CD8-positive, alpha-beta memory T cell (primary cell): Measurements from ENCODE around the gene MPP3. TPM values are rescaled to one million over a fixed set of nuclear protein-coding genes. Genes with fewer than 3 reads are reported as not detected.
A peak's percentile ranks its signal among the peaks of the same experiment; 100 is the strongest.

Experiments used
- CTCF ChIA-PET: fragments of 350-600 bp; sonication (Branson Sonifier 250); formaldehyde crosslinking; loops from one replicate; lab custom pipeline; 2021; ENCODE audit warnings: antibody characterized with exemption; lab: Charles Lee
- POLR2A ChIA-PET: fragments of 350-600 bp; sonication (Branson Sonifier 250); formaldehyde crosslinking; loops from one replicate; lab custom pipeline; 2021; ENCODE audit warnings: antibody characterized with exemption; lab: Charles Lee
- DNase-seq, 5 donors: peaks; one replicate each; pipeline versions ENCODE4 v3.0.0 to v3.0.0-alpha.2; 2020 to 2022; ENCODE audit warnings: mixed read lengths in 1 of 5
- H3K27ac ChIP-seq: one replicate; pipeline ENCODE4 v1.7.0; 2013; ENCODE audit warnings: low read depth, mild to moderate bottlenecking, low read length, moderate library complexity
- H3K27me3 ChIP-seq: 2 replicates; pipeline ENCODE4 v1.7.0; 2013; ENCODE audit warnings: low read length, mild to moderate bottlenecking; ENCODE audit not compliant: insufficient read depth, poor library complexity, severe bottlenecking
- H3K36me3 ChIP-seq: 2 replicates; pipeline ENCODE4 v1.7.0; 2013; ENCODE audit warnings: mild to moderate bottlenecking, low read length, moderate library complexity; ENCODE audit not compliant: insufficient read depth
- H3K4me1 ChIP-seq: 2 replicates; pipeline ENCODE4 v1.7.0; 2013; ENCODE audit warnings: mild to moderate bottlenecking, low read length, moderate library complexity; ENCODE audit not compliant: insufficient read depth
- H3K4me3 ChIP-seq: 2 replicates; pipeline ENCODE4 v1.7.0; 2013; ENCODE audit warnings: mild to moderate bottlenecking, low read length
- H3K9me3 ChIP-seq: 2 replicates; pipeline ENCODE4 v1.7.0; 2013; ENCODE audit warnings: mild to moderate bottlenecking, low read length
- H3K27ac Mint-ChIP-seq, 8 donors: one replicate each; pipeline ENCODE4 v1.8.0; 2020 to 2021; ENCODE audit warnings: mixed read lengths in 8 of 8, mild to moderate bottlenecking in 6 of 8, inconsistent platforms in 3 of 8, moderate library complexity in 3 of 8
- H3K27me3 Mint-ChIP-seq, 2 donors: one replicate each; pipeline ENCODE4 v1.8.0; 2020 to 2021; ENCODE audit warnings: mixed read lengths in 2 of 2, mild to moderate bottlenecking in 1 of 2, moderate library complexity in 1 of 2
- H3K36me3 Mint-ChIP-seq, 3 donors: one replicate each; pipeline ENCODE4 v1.8.0; 2020 to 2021; ENCODE audit warnings: mixed read lengths in 3 of 3, inconsistent platforms in 1 of 3, mild to moderate bottlenecking in 1 of 3
- H3K4me1 Mint-ChIP-seq, 3 donors: one replicate each; pipeline ENCODE4 v1.8.0; 2020 to 2021; ENCODE audit warnings: mixed read lengths in 3 of 3, inconsistent platforms in 1 of 3, mild to moderate bottlenecking in 1 of 3
- H3K4me3 Mint-ChIP-seq, 7 donors: one replicate each; pipeline ENCODE4 v1.8.0; 2020 to 2021; ENCODE audit warnings: mixed read lengths in 7 of 7, mild to moderate bottlenecking in 6 of 7, moderate library complexity in 4 of 7, inconsistent platforms in 2 of 7
- H3K9me3 Mint-ChIP-seq, 5 donors: one replicate each; pipeline ENCODE4 v1.8.0; 2020 to 2022; ENCODE audit warnings: mixed read lengths in 5 of 5, mild to moderate bottlenecking in 3 of 5, moderate library complexity in 2 of 5, inconsistent platforms in 1 of 5
- polyA plus RNA-seq: library from polyadenylated mRNA; unstranded; fragments of 300-500 nt; fragmentation: Illumina TruSeq; gene quantifications from one replicate; pipeline ENCODE4 v1.2.3, GENCODE V29; 2021
- total RNA-seq, 2 experiments: library from RNA; stranded (reverse); gene quantifications; one replicate each; pipeline ENCODE4 v1.2.3, GENCODE V29; 2021

MPP3 gene
- total and polyA plus RNA-seq, 3 experiments from 2014 or later = 0.15 TPM; not detected in 2

DNA sequence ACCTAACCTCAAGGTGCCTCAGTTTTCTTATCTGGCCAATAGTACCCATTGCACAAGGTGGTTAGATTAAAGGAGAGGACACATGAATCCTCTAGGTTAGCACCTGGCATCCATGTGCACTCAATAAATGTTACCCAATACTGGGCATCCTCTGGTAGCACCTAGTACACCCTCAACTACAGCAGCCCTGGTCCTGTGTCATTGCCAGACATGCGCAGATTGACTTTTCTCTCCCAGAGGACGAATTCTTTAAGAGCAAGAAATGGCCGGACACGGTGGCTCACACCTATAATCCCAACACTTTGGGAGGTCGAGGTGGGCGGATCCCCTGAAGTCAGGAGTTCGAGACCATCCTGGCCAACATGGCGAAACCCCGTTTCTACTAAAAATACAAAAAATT is 61.5 kb downstream of the MPP3 start:
- Histone ChIP-seq H3K27ac (no peak overlapping the region), H3K36me3 (no peaks in the 10 kb centered on the region), H3K9me3 (no peaks in the 10 kb centered on the region), H3K4me3 (no peak overlapping the region), H3K27me3 (no peaks in the 10 kb centered on the region), H3K4me1 (no peaks in the 10 kb centered on the region)
- CTCF ChIA-PET = interaction anchor here (1.1 kb wide), 1 partner anchor 77 kb away, joined by 4 read pairs; no protein-coding TSS in a partner anchor
- Mint-ChIP-seq H3K4me1 (peaks cover 0 to 14% (median 0%) of the 10 kb centered on the region in 3 donors), H3K9me3 (no peaks in the 10 kb centered on the region), H3K27me3 (no peaks in the 10 kb centered on the region), H3K27ac (no peak overlapping the region), H3K36me3 (peaks cover 3 to 50% (median 18%) of the 10 kb centered on the region in 3 donors), H3K4me3 (no peak overlapping the region)
- POLR2A ChIA-PET = no interaction called here
- no peak for DNase-seq

DNA sequence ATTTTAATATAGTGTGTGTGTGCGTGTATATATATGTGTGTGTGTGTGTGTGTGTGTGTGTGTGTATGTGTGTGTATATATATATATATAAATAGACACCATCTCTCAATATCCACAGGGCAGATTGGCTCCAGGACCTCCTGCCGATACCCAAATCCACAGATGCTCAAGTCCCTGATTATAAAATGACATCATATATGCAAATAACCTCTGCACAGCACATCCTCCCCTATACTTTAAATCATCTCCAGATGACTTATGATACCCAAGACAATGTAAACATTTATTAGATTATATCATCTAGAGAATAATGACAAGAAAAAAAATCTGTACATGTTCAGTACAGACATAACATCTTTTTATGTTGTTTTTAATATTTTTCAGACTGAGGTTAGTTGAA is 62.0 kb downstream of the MPP3 start:
- H3K9me3 ChIP-seq = no peaks in the 10 kb centered on the region
- ChIA-PET CTCF (no interaction called here), POLR2A (no interaction called here)
- no peaks in the 10 kb centered on the region for H3K36me3 ChIP-seq
- H3K4me3 ChIP-seq = no peak overlapping the region
- Mint-ChIP-seq H3K4me3 (no peak overlapping the region), H3K36me3 (peaks cover 3 to 50% (median 19%) of the 10 kb centered on the region in 3 donors), H3K27ac (no peak overlapping the region), H3K27me3 (no peaks in the 10 kb centered on the region), H3K9me3 (no peaks in the 10 kb centered on the region), H3K4me1 (peaks cover 0 to 14% (median 0%) of the 10 kb centered on the region in 3 donors)
- H3K27ac ChIP-seq = no peak overlapping the region
- no peaks in the 10 kb centered on the region for H3K4me1 ChIP-seq
- no peaks in the 10 kb centered on the region for H3K27me3 ChIP-seq
- DNase-seq = no peak

DNA sequence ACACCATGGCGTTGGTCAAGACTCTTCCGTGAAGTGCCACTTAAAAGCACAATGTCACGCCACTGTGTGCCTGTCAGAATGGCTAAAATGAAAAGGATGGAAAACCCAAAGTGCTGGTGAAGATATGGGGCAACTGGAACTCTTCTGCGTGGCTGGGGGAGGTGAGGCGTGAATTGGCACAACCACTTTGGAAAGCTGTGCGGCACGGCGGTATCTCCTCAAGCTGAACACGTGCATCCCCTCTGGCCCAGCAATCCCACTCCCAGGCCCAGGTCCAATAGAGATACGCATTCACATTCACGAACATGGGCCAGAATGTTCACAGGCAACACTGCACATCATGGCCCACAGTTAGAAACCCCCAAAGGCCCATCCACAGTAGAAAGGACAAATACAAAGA is 63.1 kb downstream of the MPP3 start:
- H3K27me3 Mint-ChIP-seq = no peaks in the 10 kb centered on the region

DNA sequence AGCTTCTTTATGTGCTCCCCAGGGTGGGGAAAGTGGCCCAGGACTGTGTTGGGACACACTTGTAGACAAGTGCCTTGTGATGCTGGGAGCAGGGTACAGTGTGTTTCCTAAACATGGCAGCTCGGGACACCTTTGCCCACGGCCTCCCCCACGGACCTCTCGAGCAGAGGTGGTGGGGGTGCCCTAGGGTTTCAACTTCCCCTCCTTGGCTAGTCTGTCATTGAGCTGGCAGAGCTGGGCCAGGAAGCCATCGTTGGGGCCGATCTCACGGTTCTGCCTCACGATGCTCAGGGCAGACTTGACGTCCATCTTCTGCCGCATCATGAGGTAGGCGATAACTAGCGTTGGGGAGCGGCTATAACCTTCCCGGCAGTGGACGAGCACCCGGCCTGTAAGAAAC is 63.5 kb downstream of the MPP3 start:
- Mint-ChIP-seq H3K27me3 (no peaks in the 10 kb centered on the region), H3K4me3 (no peak overlapping the region), H3K9me3 (no peaks in the 10 kb centered on the region), H3K27ac (peak overlapping the region in 1 of 8 donors; percentile 29), H3K36me3 (peaks cover 3 to 45% (median 19%) of the 10 kb centered on the region in 3 donors), H3K4me1 (peaks cover 0 to 12% (median 0%) of the 10 kb centered on the region in 3 donors)
- H3K27me3 ChIP-seq = no peaks in the 10 kb centered on the region
- ChIA-PET CTCF (interaction anchor here (0.6 to 2.1 kb wide), 3 partner anchors 9 to 84 kb away, joined by 3 to 7 read pairs (median 4); no protein-coding TSS in a partner anchor), POLR2A (no interaction called here)
- no peaks in the 10 kb centered on the region for H3K36me3 ChIP-seq
- H3K4me3 ChIP-seq = no peak overlapping the region
- no peak for DNase-seq
- H3K9me3 ChIP-seq = no peaks in the 10 kb centered on the region
- H3K4me1 ChIP-seq = no peaks in the 10 kb centered on the region
- no peak overlapping the region for H3K27ac ChIP-seq

More for the DNA sequence above, 63.1 kb downstream of the MPP3 start:
- H3K9me3 Mint-ChIP-seq = no peaks in the 10 kb centered on the region
- no peak overlapping the region for H3K4me3 Mint-ChIP-seq
- peaks cover 0 to 12% (median 0%) of the 10 kb centered on the region in 3 donors for H3K4me1 Mint-ChIP-seq
- Histone ChIP-seq H3K4me3 (no peak overlapping the region), H3K4me1 (no peaks in the 10 kb centered on the region), H3K9me3 (no peaks in the 10 kb centered on the region), H3K27ac (no peak overlapping the region), H3K36me3 (no peaks in the 10 kb centered on the region), H3K27me3 (no peaks in the 10 kb centered on the region)
- ChIA-PET POLR2A (no interaction called here), CTCF (interaction anchor here (0.6 to 2.1 kb wide), 3 partner anchors 9 to 84 kb away, joined by 3 to 7 read pairs (median 4); no protein-coding TSS in a partner anchor)
- H3K27ac Mint-ChIP-seq = peak overlapping the region in 1 of 8 donors; percentile 29
- peaks cover 3 to 48% (median 19%) of the 10 kb centered on the region in 3 donors for H3K36me3 Mint-ChIP-seq
- no peak for DNase-seq

DNA sequence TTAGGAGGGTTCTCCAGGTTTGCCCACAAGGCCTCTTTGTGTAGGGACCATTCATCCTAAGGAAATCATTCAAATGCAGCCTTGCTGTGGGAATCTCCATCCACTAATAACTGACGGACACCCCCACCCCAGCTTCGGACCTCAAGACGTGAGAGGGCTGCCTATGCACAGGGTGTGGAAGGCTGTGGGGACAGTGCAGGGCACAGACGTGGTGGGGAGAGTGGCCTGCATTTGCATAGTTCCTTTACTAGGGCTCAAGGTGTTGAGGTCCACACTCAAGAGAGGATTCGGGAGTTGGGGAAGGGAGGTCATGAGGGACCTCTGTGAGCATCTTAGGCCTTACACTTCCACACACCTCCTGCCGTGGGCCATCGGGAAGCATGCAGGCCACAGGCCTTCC is 64.0 kb downstream of the MPP3 start:
- CTCF ChIA-PET = interaction anchor here (1.7 to 2.1 kb wide), 2 partner anchors 8 to 74 kb away, joined by 4 to 7 read pairs; no protein-coding TSS in a partner anchor
- Histone ChIP-seq H3K27me3 (no peaks in the 10 kb centered on the region), H3K4me3 (no peak overlapping the region), H3K9me3 (no peaks in the 10 kb centered on the region), H3K4me1 (no peaks in the 10 kb centered on the region), H3K36me3 (no peaks in the 10 kb centered on the region), H3K27ac (no peak overlapping the region)
- Mint-ChIP-seq H3K36me3 (peaks cover 3 to 42% (median 19%) of the 10 kb centered on the region in 3 donors), H3K9me3 (no peaks in the 10 kb centered on the region), H3K27ac (no peak overlapping the region), H3K27me3 (peaks cover 0 to under 1% of the 10 kb centered on the region in 2 donors), H3K4me3 (no peak overlapping the region), H3K4me1 (peaks cover 0 to 12% (median 0%) of the 10 kb centered on the region in 3 donors)
- no peak for DNase-seq
- POLR2A ChIA-PET = no interaction called here

DNA sequence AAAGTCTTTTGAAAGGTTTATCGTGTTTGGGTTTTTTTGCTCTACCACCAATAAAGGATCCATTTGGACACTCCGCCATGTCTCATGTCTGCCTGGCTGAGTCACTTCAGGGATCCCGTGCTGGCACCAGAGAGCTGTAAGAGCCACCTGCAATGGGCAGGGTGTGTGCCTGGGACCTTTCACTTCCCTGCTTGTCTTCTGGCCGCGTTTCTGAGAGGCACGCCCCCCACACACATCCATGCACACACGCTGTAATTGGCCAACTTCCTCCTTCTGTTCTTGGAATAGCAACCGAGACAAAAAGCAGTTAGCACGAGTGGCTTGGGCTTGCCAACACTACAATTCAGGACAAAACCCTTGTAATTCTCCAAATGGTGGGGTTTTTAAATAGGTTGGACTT is 64.6 kb downstream of the MPP3 start:
- CTCF ChIA-PET = interaction anchor here (2.1 to 13.1 kb wide), 4 partner anchors 12 to 192 kb away, joined by 7 to 335 read pairs (median 22); no protein-coding TSS in a partner anchor

DNA sequence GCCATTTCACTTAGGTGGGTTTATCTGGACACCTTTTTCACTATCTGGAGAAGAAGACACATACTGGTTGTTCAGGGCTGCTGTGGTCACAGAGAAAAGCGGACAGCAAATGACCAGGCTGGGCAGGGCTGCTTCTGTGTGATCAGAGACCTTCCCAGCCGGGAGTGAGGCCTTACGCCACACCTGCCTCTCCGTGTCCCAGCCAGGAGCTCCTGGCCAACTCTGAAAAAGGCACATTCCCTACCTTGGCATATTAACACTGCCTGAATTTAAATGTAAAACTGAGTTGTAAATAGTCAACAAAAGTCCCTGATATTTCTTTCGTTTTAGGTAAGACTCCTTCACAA is 65.3 kb downstream of the MPP3 start:
- DNase-seq = no peak
- no peak overlapping the region for H3K27ac ChIP-seq
- H3K9me3 ChIP-seq = no peaks in the 10 kb centered on the region
- no peaks in the 10 kb centered on the region for H3K9me3 Mint-ChIP-seq
- no peak overlapping the region for H3K27ac Mint-ChIP-seq
- no peaks in the 10 kb centered on the region for H3K36me3 ChIP-seq
- no peak overlapping the region for H3K4me3 ChIP-seq
- ChIA-PET POLR2A (no interaction called here), CTCF (interaction anchor here (0.8 to 13.1 kb wide), 11 partner anchors 8 to 191 kb away, joined by 3 to 335 read pairs (median 5); partner anchors contain the start of gene CD300LG)
- peaks cover 3 to 32% (median 17%) of the 10 kb centered on the region in 3 donors for H3K36me3 Mint-ChIP-seq
- no peaks in the 10 kb centered on the region for H3K27me3 ChIP-seq
- H3K27me3 Mint-ChIP-seq = peaks cover 0 to 5% of the 10 kb centered on the region in 2 donors
- peaks cover 0 to 2% (median 0%) of the 10 kb centered on the region in 3 donors for H3K4me1 Mint-ChIP-seq
- H3K4me3 Mint-ChIP-seq = no peak overlapping the region
- H3K4me1 ChIP-seq = no peaks in the 10 kb centered on the region

More for the DNA sequence above, 64.6 kb downstream of the MPP3 start:
- H3K4me1 Mint-ChIP-seq = peaks cover 0 to 9% (median 0%) of the 10 kb centered on the region in 3 donors
- H3K4me3 ChIP-seq = no peak overlapping the region
- H3K27ac Mint-ChIP-seq = no peak overlapping the region
- H3K4me1 ChIP-seq = no peaks in the 10 kb centered on the region
- DNase-seq = no peak
- no peaks in the 10 kb centered on the region for H3K36me3 ChIP-seq
- peaks cover 3 to 39% (median 19%) of the 10 kb centered on the region in 3 donors for H3K36me3 Mint-ChIP-seq
- no peaks in the 10 kb centered on the region for H3K9me3 Mint-ChIP-seq
- H3K4me3 Mint-ChIP-seq = no peak overlapping the region
- no peak overlapping the region for H3K27ac ChIP-seq
- peaks cover 0 to 5% of the 10 kb centered on the region in 2 donors for H3K27me3 Mint-ChIP-seq
- no peaks in the 10 kb centered on the region for H3K9me3 ChIP-seq
- POLR2A ChIA-PET = no interaction called here
- H3K27me3 ChIP-seq = no peaks in the 10 kb centered on the region

DNA sequence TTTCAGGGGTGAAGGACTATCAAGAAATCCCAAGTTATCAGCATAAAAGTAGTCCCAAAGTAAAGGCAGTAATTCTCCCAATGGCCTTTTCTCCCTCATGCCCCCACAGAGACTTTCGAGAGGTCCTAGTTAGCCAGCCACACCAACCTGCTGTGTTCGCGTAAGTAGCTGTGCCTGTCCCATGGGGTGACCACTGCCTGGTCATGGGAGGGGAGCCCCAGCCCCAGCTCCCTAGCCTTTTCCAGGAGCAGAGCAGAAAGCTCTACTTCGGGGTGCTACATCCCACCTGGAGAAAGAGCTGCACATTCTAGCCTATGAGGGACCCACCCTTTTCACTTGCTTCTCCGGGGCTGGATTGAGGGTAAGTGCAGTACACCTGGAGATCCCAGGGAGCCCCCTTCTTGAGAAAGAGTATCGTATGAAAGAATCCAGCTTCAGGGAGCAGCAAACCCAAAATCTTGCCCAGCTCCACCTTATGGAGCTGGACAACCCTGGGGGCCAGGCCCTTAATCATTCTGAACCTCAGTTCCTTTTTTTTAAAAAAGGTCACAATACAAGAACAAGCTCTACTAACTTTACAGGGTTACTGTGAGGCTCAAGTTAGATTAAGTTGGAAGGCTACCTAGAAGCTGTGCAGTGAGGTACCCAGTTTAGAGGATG is 65.8 kb downstream of the MPP3 start:
- H3K36me3 ChIP-seq = no peaks in the 10 kb centered on the region
- H3K27ac ChIP-seq = no peak overlapping the region
- CTCF ChIA-PET = interaction anchor here (0.8 to 13.1 kb wide), 17 partner anchors 9 to 191 kb away, joined by 3 to 335 read pairs (median 5); partner anchors contain the start of gene CD300LG
- H3K36me3 Mint-ChIP-seq = peaks cover 3 to 27% (median 13%) of the 10 kb centered on the region in 3 donors
- H3K27me3 Mint-ChIP-seq = peaks cover 0 to 8% of the 10 kb centered on the region in 2 donors
- no peaks in the 10 kb centered on the region for H3K27me3 ChIP-seq
- H3K9me3 ChIP-seq = no peaks in the 10 kb centered on the region
- H3K27ac Mint-ChIP-seq = no peak overlapping the region
- no peak overlapping the region for H3K4me3 ChIP-seq
- POLR2A ChIA-PET = no interaction called here
- H3K9me3 Mint-ChIP-seq = no peaks in the 10 kb centered on the region
- DNase-seq = no peak
- no peaks in the 10 kb centered on the region for H3K4me1 ChIP-seq
- H3K4me1 Mint-ChIP-seq = no peaks in the 10 kb centered on the region
- H3K4me3 Mint-ChIP-seq = no peak overlapping the region
